GM18502 (cell line): ENCODE measurements around the gene NRG3.
"Not testable (repeated sequence)": the region's sequence is repeated elsewhere in the genome, so short reads cannot be mapped to it uniquely, and the experiment has no call there.

ENCODE experiments used
- ATAC-seq: cut with Tn5 transposase; IDR thresholded peaks from one replicate; pipeline ENCODE4 v1.9.1; 2021; ENCODE audit warnings: mild to moderate bottlenecking; ENCODE audit not compliant: unreplicated experiment, poor library complexity

The NRG3 gene

GRCh38 chr10:82340166-82340565 lies 465.2 kb downstream of the NRG3 start:
- ATAC-seq: no peak

DNA sequence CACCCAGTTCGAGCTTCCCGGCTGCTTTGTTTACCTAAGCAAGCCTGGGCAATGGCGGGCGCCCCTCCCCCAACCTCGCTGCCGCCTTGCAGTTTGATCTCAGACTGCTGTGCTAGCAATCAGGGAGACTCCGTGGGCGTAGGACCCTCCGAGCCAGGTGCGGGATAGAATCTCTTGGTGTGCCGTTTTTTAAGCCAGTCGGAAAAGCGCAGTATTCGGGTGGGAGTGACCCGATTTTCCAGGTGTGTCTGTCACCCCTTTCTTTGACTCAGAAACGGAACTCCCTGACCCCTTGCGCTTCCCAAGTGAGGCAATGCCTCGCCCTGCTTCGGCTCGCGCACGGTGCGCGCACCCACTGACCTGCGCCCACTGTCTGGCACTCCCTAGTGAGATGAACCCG lies 474.6 kb downstream of the NRG3 start:
- not testable (repeated sequence) for ATAC-seq

GRCh38 chr10:82353381-82353780 lies 478.4 kb downstream of the NRG3 start:
- ATAC-seq: no peak

DNA sequence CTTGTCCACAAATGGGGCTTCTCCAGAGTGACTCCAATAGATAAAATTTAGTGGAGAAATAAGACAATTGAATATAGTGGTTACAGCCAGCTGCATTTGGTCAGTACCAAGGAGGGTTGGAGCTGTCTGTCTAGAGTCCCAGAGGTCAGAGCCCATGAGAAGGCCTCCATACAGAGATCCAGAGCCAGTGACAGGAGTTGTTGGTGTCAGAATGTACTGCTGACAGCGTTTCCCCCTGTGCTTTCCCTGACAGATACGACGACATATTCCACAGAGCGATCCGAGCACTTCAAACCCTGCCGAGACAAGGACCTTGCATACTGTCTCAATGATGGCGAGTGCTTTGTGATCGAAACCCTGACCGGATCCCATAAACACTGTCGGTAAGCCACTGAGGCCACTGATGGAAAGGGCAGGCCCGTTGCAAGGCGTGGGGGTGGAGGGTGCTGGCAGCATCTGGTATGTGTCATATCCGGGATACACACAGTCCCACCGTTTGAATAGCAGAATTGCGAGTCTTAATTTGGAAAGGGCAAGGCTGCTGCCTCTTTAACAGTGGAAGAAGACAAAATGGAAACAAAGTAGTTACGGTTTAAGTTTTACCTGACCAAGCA lies 483.6 kb downstream of the NRG3 start:
- no peak for ATAC-seq

GRCh38 chr10:82361256-82361655 lies 486.3 kb downstream of the NRG3 start:
- ATAC-seq: no peak

GRCh38 chr10:82377608-82378007 lies 502.6 kb downstream of the NRG3 start:
- ATAC-seq: no peak

- ATAC-seq: no peak
Measured at GRCh38 chr10:82378146-82378545, 503.2 kb downstream of the NRG3 start.

DNA sequence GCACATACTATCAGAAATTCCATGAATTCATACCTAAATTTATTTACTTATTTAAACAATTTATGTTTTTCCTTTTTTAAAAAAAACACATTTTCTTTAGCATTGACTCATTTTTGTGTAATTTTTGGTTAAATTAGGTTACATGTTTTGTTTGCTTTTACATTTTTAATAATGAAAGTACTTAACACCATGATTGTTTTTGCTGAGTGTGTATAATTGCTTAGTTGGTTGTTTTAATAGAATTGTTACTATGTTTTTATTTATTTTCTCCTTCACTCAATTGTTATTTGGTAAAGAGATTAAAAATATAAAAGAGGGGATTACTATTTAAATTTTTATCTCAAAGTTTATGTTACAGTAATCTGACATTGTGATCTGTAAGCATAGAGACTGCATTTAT lies 508.4 kb downstream of the NRG3 start:
- no peak for ATAC-seq

DNA sequence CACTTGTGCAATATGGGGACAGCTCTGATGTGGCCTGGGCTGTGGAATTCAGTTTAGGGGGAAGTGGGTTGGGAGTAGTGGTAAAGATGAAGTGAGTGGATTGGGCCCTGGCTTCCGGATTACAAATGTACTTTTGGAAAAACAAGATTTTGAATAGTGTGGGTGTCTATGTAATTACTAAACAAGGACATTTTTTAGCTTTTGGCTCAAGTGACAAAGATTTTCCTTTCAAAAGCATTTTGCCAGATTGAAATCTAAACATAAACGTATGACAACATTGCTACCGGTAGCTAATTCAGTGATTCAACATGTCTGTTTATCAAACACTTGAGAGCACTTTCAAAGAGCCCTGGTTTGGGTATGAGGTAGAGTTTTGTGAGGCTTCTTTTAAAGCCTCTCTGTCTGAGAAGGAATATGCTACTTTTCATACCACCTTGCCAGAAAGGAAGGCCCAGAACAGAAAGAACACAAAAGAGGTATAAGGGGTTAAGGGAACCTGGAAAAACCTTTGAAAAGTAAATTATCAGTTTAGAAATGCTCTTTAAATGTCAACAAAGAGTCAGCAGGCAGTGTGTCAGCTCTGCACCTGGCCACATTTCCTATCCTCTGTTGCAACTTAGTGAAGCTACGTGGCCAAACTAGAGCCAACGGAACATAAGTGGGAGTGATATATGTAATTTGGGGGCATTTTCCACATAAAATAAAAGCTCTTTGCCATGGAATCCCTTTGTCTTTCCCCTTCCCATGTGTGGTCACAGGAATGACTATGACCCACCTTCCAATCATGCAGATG lies 516.1 kb downstream of the NRG3 start:
- ATAC-seq: no peak

DNA sequence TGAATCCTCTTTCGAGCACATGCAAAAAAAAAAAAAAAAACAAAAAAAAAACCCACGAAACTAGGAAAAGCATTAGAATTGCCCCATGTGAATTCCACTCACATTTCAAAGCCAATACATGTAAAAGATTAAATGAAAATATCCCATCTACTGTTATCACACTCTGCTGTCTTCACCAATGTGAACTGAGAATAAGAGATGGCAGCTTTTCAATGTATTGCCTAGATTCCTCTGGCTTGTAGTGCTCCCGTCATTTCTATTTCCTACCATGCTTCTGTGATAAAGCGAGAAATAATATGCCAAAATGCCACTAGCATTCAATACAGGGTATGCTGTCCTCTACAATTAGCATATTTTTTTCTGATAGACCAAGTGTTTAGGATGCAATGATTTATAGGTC lies 517.0 kb downstream of the NRG3 start:
- no peak for ATAC-seq

DNA sequence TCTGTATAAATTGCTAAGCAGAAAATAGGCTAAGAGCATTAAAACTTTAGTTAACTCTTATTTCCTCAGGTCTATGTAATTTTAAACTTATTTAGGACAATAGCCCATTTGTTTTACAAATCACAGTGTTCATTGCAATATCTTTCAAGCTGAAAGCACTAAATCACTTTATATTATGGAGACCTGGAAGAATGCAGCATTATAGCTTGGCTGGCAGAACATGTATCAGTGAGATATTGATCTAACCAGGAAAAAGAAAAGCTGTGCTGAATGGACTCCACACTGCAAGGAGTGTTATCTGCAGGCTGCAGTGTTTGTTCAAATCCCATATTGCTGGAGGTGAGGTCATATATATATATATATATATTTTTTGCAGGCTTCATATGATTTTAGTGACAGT lies 517.5 kb downstream of the NRG3 start:
- no peak for ATAC-seq

DNA sequence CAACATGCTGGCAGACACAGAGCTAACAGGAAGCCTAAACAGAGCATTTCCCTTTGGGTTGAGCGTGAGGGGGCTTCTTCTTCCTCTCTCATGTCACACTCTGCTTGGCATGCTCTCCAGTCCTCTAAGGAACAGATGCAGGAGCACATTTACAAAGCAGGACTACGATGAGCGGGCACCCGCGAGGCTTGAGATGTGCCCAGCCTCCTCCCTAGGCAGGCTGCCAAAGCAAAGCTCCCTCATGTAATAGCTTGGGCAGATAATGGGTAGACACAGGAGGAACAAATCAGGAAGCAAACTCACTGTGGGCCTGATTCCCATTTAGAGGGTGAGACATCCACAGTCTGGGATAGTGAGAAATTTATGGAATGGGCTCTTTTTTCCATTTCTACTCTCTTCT lies 519.1 kb downstream of the NRG3 start:
- no peak for ATAC-seq

GRCh38 chr10:82394987-82395386 lies 520.0 kb downstream of the NRG3 start:
- ATAC-seq: no peak

- ATAC-seq: no peak
Measured at GRCh38 chr10:82396886-82397285, 521.9 kb downstream of the NRG3 start.

DNA sequence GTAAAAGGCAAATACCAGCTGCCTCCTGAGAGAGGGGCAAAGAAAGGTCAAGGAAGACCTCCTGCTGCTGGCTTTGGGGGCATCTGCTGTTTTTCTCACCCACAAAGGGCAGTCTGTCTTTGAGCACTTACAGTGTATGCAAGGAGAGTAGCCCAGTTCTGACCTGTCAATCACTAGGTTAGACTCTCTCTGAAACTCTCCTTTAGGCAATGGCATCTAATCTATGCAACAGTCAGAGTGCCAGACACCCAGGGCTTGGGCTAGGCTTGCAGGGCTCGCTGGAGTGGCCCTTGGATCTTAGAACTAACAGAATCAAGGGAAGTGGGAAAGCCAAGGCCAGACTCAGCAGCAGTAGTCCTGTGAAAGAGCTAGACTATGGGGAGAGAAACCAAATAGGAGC lies 522.9 kb downstream of the NRG3 start:
- ATAC-seq: no peak

- no peak for ATAC-seq
Measured at GRCh38 chr10:82399850-82400249, 524.9 kb downstream of the NRG3 start.

- no peak for ATAC-seq
Measured at GRCh38 chr10:82400841-82401240, 525.8 kb downstream of the NRG3 start.

DNA sequence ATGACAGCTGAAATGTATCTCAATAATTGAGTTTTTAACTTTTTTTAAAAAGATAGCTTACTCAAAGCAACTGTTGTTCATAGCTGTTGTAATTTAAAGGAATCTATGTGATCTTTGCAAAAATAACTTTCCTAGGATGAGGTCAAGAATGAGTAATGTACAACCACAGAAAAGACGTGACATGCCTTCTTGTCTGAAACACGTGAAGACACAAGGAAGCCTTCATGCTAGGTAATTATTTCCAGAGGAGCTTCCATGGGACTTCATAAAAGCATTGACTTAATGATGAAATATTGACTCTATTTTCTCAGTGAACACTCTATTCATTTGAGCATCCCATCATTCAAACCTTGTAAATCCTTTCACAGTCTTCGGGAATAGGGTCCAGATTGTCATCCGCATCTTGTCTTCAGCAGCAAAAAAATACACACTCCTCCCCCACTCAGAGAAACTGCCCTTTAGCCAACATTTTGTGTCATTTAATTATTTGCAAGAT lies 528.0 kb downstream of the NRG3 start:
- ATAC-seq: no peak

DNA sequence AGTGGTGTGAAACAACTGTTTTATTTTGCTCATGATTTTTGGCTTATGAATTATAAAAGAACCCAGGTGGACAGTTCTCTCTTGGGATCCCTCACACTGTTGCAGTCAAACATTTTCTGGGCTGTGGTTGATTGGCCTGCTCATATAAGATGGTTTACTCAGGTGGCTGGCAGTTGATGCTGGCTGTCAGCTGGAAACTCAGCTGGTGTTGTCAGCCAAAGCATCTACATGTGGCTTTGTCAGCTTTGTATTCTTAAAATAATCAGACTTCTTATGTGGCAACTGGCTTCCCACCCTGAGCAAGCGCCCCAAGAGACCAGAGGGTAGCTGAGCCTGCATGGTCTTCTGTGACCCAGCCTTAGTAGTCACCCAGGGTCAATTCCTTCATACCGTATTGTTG lies 534.7 kb downstream of the NRG3 start:
- ATAC-seq: no peak

DNA sequence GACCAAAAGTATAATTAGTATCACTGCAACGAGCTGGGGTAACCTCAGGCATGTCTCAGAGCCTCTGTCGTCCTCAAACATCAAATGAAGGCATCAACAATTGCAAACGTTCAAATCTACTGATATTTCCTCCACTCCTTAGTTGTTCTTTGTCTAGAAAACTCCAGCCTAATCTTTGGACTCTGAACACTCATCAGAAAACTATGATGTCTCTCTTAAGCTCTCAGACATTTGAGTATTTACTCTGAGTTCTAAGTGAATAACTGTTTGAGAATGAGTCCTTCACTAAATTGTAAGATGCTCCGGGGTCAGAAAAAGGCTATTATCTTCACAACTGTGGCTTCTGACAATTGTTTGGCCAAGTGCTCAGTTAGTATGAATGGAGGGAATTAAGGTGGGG lies 536.4 kb downstream of the NRG3 start:
- no peak for ATAC-seq

DNA sequence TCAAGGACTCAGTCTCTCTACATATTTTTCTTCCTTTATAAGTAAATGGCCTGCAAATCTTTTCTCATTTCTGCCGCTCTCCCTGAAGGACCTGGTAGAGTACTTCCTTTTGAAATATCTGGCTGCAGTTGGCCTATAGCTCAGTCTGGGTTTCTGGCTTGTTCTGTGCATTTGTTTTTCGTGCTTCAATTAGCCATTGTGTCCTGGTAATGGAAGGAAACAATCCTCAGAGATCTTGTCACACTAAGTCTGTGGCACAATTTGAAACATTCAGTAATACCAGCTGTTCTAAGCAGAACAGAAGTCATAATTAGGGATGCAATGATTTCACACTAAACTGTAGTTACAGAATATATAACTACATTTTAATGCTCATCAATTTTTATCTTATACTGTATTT lies 545.0 kb downstream of the NRG3 start:
- ATAC-seq: no peak

DNA sequence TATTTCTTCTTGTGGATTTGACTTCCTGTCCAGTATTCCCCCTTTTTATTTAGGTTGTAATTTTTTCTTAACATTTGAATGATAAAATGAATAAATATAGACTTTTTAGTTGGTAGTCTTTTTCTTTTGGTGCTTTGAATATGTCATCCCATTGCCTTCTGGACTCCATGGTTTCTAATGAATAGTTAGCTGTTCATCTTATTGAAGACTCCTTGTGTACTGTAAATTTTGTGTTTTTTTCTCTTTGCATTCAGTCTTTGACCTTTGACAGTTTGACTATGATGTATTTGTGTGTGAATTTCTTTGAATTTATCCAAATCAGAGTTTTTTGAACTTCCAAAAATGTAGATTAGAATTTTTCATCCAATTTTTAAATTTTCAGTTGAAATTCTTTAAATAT lies 554.3 kb downstream of the NRG3 start:
- ATAC-seq: no peak
